ENCODE results near the gene TBKBP1.

Gene TBKBP1

GRCh38 chr17:47693731-47694580, at the start of gene TBKBP1:
Gene TBKBP1 (plus strand): TSS chr17:47694161. CDS start chr17:47696113, 1,952 bp downstream.
- no peak for DNase-seq (ENCODE audit: low read depth)

GRCh38 chr17:47644324-47644723, 49.6 kb upstream of the TBKBP1 start:
- DNase-seq (ENCODE audit: low read depth), result no peak

GRCh38 chr17:47649153-47649971, 44.6 kb upstream of the TBKBP1 start, which contains the start of gene KPNB1:
Gene KPNB1 (plus strand): TSS chr17:47649919. CDS start chr17:47650245, 326 bp downstream.
- peak; percentile 100 for DNase-seq (ENCODE audit: low read depth)

- DNase-seq (ENCODE audit: low read depth), result no peak
Measured at GRCh38 chr17:47649972-47650524, 43.9 kb upstream of the TBKBP1 start.

- DNase-seq (ENCODE audit: low read depth), result peak; percentile 86
Measured at GRCh38 chr17:47650525-47651522, 43.1 kb upstream of the TBKBP1 start.

GRCh38 chr17:47651704-47652103, 42.3 kb upstream of the TBKBP1 start:
- no peak for DNase-seq (ENCODE audit: low read depth)

- no peak for DNase-seq (ENCODE audit: low read depth)
Measured at GRCh38 chr17:47652570-47652969, 41.4 kb upstream of the TBKBP1 start.

- DNase-seq (ENCODE audit: low read depth), result no peak
Measured at GRCh38 chr17:47653442-47653841, 40.5 kb upstream of the TBKBP1 start.

- DNase-seq (ENCODE audit: low read depth), result no peak
Measured at GRCh38 chr17:47654991-47655390, 39.0 kb upstream of the TBKBP1 start.

GRCh38 chr17:47660064-47660492, 33.9 kb upstream of the TBKBP1 start:
- no peak for DNase-seq (ENCODE audit: low read depth)

- DNase-seq (ENCODE audit: low read depth), result no peak
Measured at GRCh38 chr17:47663912-47664623, 29.9 kb upstream of the TBKBP1 start.

- DNase-seq (ENCODE audit: low read depth), result no peak
Measured at GRCh38 chr17:47664624-47664941, 29.4 kb upstream of the TBKBP1 start.

- DNase-seq (ENCODE audit: low read depth), result no peak
Measured at GRCh38 chr17:47665655-47666054, 28.3 kb upstream of the TBKBP1 start.

GRCh38 chr17:47669081-47669480, 24.9 kb upstream of the TBKBP1 start:
- DNase-seq (ENCODE audit: low read depth), result no peak

- no peak for DNase-seq (ENCODE audit: low read depth)
Measured at GRCh38 chr17:47670064-47670463, 23.9 kb upstream of the TBKBP1 start.

- DNase-seq (ENCODE audit: low read depth), result no peak
Measured at GRCh38 chr17:47674499-47674898, 19.5 kb upstream of the TBKBP1 start.

GRCh38 chr17:47675380-47676198, 18.4 kb upstream of the TBKBP1 start:
- no peak for DNase-seq (ENCODE audit: low read depth)

GRCh38 chr17:47676199-47676472, 17.8 kb upstream of the TBKBP1 start:
- DNase-seq (ENCODE audit: low read depth), result no peak

- no peak for DNase-seq (ENCODE audit: low read depth)
Measured at GRCh38 chr17:47676510-47677165, 17.3 kb upstream of the TBKBP1 start.

GRCh38 chr17:47678196-47678595, 15.8 kb upstream of the TBKBP1 start:
- no peak for DNase-seq (ENCODE audit: low read depth)

All from HS-27A (cell line).